ENCODE measurements around the gene IFNA14.
"Not testable (repeated sequence)": the region's sequence is repeated elsewhere in the genome, so short reads cannot be mapped to it uniquely, and the experiment has no call there.

Gene IFNA14

DNA sequence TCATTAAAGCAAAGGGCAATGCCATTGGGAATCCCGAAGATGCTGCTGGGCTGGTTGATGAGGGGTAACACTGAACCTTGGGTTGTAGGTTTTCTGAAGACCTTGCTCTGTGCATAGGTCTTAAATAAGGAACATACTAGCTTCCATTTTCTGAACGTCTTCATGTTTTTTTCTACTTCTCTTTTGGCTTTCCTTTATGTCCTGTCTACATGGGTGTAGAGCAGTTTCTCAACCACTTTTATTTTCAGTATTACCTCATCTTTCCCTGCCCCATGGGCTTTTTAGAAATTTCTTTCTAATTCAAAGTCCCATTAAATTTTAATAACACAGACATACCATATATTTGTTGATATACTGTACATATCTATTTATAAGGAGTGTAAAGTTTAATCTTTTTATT lies at the start of gene IFNA14:
Gene IFNA14, minus strand, starts transcription at position 95 of the 400 bp plus-strand sequence. Its CDS starts 70 bp downstream, at position 25.
- no peak for DNase-seq

DNA sequence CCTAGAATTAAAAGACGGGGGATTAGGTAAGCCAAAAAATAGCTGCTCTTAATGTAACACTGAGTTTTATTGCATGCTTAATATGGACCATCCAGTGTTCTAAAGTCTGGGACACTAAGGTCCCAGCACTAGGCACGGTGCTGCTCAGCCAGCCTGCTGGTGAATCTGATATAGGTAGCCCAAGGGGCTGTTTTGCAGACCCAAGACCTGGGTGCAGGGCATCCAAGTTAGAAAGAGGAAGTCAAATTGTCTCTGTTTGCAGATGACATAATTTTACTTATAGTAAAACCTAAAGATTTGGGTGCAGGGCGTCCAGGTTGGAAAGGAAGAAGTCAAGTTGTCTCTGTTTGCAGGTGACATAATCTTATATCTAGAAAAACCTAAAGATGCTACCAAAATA lies 47.5 kb upstream of the IFNA14 start:
- DNase-seq: no peak

DNA sequence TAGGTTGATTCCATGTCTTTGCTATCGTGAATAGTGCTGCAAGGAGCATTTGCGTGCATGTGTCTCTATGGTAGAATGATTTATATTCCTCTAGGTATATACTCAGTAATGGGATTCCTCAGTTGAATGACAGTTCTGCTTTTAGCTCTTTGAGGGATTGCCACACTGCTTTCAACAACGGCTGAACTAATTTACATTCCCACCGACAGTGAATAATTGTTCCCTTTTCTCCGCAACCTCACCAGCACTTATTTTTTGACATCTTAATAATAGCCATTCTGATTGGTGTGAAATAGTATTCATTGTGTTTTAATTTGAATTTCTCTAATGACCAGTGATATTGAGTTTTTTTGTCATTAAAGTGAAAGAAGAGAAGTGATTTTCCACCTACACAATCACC lies 46.9 kb upstream of the IFNA14 start:
- DNase-seq: no peak

DNA sequence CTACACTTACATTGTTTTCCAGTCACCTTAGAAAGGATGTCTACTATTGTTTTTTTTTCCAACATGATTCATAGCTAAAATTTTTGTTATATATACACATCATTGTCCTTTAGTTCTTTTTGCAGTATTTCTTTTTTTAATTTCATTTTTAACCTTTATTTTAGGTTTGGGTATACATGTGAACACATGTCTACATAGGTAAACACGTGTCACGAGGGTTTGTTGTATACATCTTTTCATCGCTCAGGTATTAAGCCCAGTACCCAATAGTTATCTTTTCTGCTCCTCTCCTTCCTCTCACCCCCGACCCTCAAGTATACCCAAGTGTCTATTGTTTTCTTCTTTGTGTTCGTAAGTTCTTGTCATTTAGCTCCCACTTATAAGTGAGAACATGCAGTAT lies 46.3 kb upstream of the IFNA14 start:
- DNase-seq: no peak

DNA sequence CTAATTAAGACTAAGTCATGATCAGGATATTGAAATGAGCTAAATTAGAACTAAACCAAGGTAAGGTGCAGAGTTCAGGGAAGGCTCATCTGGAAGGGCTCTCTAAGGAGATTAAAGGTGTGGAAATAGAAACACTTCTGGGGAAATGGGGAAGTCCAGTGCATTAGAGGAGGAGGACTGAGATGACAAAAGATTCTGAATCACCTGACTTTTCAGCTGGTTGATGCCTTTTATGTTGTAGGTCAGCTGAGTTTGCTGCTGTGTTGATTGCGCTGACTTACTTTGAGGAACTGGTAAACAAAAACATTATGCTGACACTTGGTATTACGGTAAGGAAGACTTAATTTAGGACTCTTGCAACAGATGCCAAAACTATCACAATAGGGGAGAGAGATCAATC lies 41.5 kb upstream of the IFNA14 start:
- no peak for DNase-seq

DNA sequence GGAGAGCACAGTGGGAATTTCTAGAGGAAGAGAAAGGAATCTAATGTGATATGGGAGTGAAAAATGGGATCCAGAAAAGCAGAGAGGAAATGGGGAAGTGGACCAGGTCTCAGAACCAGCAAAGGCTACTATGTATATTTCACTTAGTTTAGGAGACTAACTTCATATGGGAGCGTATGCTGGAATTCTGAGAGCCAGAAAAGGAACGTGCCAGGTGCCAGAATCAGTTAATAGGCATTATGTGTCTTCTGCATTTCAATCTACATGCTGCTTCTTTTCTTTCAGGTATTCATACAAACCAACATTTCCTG lies 28.5 kb upstream of the IFNA14 start:
- DNase-seq: no peak

DNA sequence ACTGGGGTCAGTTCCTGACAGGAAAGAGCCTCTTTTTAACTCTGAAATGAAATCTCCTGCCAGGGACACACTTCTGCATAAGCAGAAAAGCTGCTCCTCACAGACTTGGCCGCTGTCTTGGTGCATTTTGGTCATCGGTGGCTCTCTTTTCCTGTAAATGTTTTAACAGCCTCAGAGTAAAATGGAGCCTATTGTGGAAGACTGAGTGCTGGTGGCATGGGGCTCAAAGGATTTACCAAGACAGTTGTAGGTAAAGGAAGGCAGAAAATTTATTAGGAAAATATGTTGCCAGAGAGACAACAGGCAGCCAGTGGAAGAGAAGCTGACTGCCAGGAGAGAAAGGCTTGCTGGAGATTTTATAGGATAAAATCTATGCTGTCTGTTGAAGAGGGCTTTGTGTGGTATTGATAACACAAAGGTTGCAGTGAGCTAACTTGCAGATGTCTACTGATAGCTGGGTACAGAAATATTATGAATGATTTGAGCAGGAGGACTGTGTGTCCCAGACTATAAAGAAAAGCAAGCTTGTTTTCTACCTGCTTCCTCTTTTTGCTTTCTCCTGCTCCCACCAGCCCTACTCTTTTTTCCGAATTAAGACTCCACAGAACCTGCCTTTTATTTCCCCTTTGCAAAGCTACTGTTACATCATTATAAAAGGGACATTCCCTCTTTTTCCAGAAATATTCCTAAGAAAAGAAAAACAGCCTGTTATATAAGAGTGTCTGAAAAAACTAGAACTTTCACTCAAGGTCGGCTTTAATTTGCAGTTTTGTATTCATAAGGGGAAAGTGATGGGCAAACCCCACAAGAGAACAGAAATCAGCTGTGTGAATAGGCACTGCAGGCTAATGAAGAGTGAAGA lies 27.9 kb upstream of the IFNA14 start:
- no peak for DNase-seq

DNA sequence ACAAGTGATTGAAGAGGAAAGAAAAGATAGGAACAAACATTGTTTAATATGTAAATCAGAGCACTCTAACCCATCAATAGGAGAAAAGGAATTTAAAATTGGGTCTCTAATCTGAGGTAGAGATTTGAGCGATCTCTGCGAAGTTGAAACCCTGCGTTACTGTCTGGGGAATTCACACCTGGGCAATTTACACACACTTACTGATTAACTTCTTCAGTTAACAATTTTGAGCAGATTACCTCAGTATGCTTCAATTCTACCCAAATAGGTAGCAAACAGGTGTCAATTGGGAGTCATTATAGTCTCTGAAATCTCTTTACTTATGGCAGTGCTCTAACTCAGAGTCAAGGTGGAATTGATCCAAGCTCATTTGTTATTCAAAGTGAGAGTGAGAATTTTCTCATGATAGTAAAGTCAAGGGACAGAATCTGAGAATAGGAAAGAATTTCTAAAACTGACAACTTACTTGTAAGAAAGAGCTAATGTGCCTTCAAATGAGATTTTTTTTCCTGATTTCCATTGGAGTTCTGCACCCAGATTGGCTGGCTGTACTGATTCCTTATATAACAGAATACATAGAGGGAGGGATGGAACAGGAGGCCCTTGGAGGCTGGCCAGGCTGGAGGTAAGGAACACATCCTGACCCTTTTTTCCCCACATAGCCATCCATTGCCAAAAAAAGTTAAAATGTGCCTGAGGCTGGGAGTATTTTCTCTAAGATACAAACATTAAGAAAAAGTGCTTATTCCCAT lies 27.1 kb upstream of the IFNA14 start:
- no peak for DNase-seq

DNA sequence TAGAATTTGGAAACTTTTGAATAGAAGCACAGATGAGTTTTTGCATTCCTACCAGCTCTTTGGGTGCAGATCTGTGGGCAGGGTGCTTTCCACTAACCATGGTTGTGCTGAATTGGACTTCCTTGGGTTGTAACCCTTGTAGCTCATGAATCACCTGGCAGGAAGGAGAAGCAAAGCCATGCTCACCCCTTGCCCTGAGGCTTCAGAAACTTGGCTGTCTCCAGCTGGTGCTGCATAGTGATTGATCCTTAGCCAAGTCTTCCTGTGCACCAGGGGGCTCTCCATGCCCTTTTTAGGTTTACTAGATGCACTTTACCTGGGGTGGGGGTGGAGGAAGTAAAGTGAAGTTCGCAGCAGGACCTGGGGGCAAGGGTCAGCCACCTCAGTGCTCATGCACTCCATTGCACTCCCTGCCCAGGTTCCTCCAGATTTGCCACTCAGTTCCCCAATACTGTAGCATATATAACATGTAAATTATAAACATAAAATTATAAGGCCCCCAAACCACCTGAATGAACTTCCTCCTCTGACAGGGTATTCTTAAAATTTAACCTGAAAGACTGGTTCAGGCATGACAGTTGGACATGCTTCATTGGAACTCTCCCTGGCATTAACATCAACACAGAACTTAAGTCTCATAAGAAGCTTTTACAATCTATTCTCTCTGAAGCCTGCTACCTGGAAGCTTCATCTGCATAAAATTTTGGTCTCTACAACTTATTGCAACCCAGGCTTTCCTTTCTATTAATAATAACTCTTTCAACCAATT lies 25.8 kb upstream of the IFNA14 start:
- no peak for DNase-seq

DNA sequence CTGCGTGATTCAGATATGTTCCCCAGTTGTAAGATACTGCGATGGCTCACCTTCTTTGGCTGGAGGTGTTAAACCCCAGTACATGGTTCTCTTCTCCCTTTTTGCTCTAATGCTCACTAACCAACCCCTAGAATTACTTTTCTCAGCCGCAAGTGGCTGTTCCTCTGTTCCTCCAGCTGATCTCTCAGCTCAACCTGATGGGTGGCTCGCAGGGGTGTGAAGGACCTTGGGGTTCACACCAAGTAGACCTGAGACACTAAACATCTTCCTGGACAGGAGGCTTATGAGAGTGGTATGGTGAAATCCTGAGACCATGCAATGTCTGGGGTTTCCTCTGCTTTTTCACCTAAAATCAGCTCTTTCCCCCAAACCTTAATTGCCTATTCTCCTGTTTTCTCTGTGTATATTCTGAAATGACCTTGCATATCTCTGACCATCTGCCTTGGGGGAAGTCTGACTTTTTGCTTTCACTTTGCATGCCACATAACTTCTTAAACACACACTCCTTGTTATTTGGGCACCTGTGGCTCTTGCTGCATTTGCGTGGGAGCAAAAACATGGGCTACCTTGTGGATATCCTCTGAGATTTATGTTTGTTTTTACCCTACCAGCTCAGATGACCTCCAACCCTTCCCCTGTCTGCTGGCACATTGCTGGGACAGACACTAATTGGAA lies 15.9 kb upstream of the IFNA14 start:
- DNase-seq: no peak

DNA sequence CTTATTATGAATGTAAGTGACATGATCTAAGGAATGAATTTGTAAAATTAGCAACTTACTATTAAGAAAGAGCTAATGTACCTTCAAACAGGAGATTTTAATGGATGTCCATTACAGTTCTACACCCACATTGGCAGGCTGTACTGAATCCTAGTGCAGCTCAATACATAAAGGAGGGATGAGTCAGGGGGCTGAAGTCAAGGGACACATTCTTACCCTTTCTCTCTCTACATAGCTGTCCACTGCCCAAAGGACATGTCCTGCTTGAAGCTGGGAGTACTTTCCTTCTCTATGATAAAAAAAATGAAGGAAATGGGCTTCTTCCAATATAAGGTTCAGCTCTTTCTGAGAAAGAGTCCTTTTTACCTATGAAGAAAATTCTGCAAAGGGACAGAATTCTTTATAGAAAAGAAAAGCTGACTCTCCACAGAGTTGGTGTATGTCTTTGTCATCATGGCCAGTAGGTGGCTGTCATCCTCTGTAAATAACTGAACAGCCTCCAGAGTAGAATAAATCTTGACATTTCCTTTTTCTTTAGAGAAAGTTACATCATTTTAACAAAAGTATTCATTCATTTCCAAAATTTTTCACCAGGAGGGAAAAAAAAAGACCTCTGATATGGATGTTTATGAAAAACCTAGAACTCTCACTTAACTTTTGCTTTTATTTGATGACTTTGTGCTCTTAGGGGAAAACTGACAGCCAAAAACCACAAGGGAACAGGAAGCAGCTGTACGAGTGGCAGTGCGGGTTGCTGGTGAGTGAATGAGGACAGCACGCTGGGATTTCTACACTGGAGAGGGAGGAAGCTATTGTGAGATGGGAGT lies 13.1 kb upstream of the IFNA14 start:
- no peak for DNase-seq

DNA sequence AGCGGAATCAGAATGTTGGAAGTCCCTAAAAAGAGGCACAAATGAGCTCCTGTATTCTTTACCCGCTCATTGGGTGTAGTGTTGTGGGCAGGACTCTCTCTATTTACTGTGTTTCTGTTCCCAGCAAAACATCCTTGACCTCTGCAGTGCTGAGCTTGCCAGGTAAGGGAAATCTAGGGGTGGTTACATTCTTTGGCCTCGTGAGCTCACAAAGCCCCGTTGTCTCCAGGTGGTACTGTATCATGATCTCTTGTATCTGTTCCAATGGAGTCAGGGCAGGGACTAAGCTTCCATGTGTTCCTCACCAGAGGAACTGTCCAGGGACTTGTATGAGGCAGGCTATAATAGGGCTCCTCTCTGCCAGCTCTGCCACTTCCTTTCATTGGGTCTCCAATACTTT lies 11.8 kb upstream of the IFNA14 start:
- DNase-seq: no peak

DNA sequence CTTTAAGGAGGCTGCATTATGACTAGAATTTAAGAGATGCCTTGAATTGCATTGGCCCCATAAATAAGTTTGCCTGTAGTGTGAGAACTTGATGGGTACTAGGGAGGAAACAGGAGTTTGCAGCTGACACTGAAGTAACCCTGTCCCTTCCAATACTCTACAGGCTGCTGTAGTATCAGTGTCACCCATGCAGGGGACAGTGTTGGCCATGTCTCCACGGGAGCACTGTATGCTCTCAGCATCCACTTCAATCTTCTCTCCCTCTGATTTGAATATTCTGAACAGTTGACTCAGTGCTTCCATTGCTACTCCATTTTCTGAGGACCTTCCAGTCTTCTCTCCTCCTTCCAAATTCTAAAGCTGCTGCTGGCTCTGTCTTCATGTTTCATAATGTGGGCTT lies 11.4 kb upstream of the IFNA14 start:
- DNase-seq: no peak

DNA sequence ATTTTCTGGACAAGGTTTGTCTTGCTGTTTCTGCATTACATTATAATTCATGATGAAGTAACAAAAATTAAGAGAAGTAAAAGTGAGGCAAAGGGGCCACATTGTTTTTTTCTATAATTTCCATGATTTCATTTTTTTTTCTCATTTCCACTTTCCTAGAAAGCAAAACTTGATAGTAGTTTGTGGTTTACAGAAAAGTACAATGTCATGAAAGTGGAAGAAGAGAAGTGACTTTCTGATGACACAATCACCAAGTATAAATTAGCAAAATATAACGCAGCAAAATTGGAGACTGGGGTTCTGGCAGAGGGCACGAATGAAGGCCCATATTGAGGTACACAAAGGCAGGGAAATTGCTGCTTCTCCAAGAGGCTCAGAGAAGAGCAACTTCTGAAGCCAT lies 5.0 kb upstream of the IFNA14 start:
- DNase-seq: no peak

DNA sequence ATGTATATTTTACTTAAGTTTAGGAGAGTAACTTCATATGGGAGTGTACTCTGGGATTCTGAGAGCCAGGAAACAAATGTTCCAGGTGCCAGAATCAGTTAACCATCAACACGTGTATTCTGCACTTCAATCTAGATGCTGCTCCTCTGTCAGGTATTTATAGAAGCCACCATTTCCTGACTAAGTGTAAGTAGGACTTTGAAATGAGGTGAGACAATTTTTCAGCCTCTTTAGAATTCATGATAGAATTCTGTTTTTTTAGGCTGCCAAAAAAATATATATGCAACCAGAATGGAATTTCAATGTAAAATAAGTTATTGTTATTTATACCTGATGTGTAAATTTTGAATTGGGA lies 3.5 kb downstream of the IFNA14 start:
- DNase-seq: not testable (repeated sequence)

DNA sequence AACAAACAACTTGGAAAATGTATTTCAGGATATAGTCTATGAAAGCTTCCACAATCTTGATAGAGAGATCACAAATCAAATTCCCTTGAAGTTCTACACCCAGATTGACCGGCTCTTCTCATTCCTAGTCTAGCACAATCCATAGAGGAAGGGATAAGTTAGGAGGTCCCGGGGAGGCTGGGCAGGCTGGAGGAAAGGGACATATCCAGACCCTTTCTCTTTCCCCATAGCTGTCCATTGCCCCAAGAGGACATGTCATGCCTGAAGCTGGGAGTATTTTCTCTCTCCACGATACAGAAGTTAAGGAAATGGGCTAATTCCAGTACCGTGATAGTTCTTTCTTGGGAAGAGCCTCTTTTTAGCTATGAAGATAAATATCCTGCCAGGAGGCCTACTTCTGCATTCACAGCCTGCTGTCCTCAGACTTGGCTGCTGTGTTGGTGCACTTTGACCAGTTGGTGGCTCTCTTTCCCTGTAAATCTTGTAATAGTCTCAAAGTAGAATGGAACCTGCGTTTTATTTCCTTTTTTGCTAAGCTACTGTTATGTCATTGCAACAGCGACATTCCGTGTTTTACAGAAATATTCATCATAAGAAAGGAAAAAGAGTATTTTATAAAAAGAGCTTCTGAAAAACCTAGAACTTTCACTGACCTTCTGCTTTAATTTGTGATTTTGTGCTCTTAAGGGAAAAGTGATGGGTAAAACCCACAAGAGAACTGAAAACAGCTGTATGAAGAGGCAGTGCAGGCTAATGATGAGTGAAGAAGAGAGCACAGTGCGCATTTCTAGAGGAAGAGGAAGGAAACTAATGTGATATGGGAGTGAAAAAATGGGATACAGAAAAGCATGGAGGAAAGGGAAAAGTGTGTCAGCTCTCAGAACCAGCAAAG lies 4.1 kb downstream of the IFNA14 start:
- DNase-seq: not testable (repeated sequence)

DNA sequence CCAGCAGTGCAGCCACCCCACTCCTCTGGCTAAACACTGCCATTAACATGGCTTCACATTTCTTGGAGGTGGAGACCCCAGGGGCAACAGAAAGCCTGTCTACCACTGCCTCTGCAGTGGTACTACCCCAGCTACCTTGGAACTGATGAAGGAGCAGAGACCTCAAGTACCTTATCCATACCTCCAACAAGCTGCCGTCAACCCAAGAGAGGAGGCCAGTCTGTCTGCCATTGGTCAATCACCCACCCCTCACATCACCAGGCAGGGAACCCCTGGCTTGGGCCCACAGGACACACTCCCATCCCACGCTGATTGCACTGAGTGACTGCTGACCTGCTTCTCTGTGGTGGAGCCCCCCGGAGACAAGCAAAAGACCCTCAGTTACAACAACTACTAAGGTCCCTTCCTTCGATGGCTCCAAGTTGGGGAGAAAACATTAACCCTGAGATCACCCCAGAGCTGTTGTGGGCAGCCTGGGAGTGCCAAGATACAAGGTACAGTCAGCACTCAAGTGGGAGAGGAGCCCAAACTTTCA lies 5.6 kb downstream of the IFNA14 start:
- no peak for DNase-seq

DNA sequence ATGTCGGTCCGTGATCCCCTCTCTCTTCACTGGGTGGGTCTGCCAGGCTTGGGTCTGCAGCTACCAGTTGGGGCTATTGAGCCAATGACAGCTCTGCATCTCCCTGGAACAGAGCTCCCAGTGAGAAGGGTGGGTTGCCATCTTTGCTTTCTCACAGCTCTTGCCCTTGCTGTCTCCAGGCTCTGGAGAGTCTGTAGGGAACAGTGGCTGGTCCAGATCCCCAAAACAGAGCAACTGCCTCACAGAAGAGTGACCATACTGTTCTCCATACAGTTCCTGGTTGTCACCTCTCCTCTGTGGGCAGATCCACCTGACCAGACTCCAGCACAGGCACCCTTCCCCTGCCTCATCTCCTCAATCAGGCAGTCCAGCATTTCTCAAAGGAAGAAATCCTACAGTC lies 6.5 kb downstream of the IFNA14 start:
- DNase-seq: no peak

DNA sequence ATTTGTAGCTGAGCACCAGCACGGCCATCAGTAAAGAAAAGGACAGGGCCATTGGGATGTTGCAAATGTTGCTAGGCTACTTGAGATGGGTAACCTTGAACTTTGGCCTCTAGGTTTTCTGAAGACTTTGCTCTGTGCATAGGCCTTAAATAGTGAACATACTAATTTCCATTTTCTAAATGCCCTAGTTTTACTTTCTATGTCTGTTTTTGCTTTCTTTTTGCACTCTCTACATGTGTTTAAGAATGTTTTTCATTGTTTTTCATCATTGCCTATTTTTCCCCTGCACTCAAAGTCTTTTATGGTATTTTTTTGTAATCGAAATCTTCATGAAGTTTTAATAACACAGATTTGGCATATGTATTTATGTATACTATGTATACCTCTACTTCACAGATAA lies 11.7 kb downstream of the IFNA14 start, which contains the start of gene IFNA17:
Gene IFNA17, minus strand, starts transcription at position 101 of the 400 bp plus-strand sequence. Its CDS starts 49 bp downstream, at position 52.
- no peak for DNase-seq

DNA sequence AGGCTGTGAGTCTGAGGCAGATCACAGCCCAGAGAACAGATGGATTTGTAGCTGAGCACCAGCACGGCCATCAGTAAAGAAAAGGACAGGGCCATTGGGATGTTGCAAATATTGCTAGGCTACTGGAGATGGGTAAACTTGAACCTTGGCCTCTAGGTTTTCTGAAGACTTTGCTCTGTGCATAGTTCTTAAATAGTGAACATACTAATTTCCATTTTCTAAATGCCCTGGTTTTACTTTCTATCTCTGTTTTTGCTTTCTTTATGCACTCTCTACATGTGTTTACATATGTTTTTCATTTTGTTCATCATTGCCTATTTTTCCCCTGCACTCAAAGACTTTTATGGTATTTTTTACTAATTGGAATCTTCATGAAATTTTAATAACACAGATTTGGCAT lies 22.6 kb downstream of the IFNA14 start, which contains the start of gene IFNA16:
Gene IFNA16, minus strand, starts transcription at position 101 of the 400 bp plus-strand sequence. Its CDS starts 6 bp downstream, at position 95.
- DNase-seq: not testable (repeated sequence)

Measured in activated effector memory CD4-positive, alpha-beta T cell treated with Interleukin-2 at 50 U/mL for 16 hours (primary cell).